ENCODE data around the gene NHS. TPM values are rescaled to one million over a fixed set of nuclear protein-coding genes. Genes with fewer than 3 reads are reported as not detected.

Gene NHS
- total RNA-seq, 4 donors from 2014 or later = 6.9 to 16.9 (median 9.9) TPM

DNA sequence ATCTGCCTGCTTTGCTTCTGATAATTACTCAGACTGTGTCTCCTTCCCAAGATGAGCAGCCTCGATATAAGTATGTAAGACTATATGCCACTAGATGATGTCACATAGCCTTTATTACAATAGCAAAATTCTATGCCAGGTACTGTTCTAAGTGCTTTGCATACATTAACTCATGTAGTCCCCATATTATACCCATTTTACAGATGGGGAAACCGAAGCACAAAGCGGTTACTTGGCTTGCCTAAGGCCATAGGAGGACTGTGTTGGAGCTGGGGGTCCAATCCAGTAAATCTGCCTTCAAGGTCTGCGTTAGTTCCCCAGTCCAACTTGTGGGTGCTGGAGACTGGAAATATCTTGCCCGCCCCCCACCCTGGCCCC, 361.5 kb downstream of the NHS start:
- intact Hi-C loops (cut with DNase I) = no loop called here
- WGBS, 2 donors = 98 to 100% methylated on average over 1 to 3 of the region's 5 CpGs
- H3K4me3 ChIP-seq (replicated peaks in 1 of 3) = peak overlapping the region in 1 of 3 donors; percentile 11
- H3K4me1 ChIP-seq = no peaks in the 10 kb centered on the region
- H3K9me3 ChIP-seq = no peaks in the 10 kb centered on the region
- H3K27me3 ChIP-seq = no peaks in the 10 kb centered on the region
- DNase-seq = no peak
- no peak for TF ChIP-seq POLR2A (IDR thresholded peaks at IDR 0.05)
- TF ChIP-seq, protein P1, sequence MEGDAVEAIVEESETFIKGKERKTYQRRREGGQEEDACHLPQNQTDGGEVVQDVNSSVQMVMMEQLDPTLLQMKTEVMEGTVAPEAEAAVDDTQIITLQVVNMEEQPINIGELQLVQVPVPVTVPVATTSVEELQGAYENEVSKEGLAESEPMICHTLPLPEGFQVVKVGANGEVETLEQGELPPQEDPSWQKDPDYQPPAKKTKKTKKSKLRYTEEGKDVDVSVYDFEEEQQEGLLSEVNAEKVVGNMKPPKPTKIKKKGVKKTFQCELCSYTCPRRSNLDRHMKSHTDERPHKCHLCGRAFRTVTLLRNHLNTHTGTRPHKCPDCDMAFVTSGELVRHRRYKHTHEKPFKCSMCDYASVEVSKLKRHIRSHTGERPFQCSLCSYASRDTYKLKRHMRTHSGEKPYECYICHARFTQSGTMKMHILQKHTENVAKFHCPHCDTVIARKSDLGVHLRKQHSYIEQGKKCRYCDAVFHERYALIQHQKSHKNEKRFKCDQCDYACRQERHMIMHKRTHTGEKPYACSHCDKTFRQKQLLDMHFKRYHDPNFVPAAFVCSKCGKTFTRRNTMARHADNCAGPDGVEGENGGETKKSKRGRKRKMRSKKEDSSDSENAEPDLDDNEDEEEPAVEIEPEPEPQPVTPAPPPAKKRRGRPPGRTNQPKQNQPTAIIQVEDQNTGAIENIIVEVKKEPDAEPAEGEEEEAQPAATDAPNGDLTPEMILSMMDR (IDR thresholded peaks at IDR 0.05) = no peak
- no peaks in the 10 kb centered on the region for H3K36me3 ChIP-seq
- H3K27ac ChIP-seq = peak overlapping the region; percentile 58 to 75 (median 61)

DNA sequence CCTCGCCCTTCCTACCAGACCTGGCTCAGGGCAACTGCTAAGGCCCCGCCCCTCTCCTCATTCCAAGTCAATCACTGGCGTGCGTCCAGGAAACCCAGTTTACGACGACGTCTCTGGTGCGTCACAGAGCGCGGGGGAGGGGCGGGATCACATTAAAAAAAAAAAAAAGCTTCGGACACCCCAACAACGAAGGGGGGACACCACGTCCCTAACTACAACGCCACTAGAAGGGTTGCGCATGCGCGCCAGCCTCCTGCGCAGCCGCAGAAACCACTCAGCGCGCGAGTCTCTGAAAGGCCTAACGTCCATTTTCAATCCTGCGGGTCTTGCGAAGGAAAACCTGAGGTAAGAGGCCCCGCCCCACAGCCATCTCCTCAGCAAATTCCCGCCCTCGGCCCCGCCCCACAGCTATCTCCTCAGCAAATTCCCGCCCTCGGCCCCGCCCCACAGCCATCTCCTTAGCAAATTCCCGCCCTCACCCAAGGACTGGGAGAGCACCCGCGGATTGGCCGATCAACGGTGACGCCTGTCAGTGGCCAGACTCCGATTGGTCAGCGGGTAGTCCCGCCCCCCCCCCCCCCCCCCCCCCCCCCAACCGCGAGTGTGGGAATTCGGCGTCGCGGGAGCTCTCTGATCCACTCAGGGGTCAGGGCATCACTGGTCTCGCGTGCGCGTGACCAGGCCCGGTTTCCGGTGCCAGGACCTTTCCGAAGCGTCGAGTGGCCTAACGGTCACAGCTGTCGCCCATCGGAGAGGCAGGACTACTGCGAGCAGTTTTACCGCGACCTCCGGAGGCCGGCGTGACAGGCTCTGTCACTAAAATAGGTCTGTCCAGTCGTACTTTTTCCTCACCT, 362.1 kb downstream of the NHS start, which contains the start of gene SCML1:
Gene SCML1, plus strand, starts transcription at position 638 of the 854 bp plus-strand sequence. CDS start 6,694 bp downstream, outside the sequence.
- no peaks in the 10 kb centered on the region for H3K4me1 ChIP-seq
- peak; percentile 96 to 98 for DNase-seq
- intact Hi-C loops (cut with DNase I) = no loop called here
- TF ChIP-seq, protein P1 (IDR thresholded peaks at IDR 0.05) = no peak
- TF ChIP-seq POLR2A (IDR thresholded peaks at IDR 0.05) = peak in 1 of 2 donors; percentile 54
- H3K4me3 ChIP-seq (replicated peaks in 1 of 3) = peak within 1 kb of the TSS in 2 of 3 donors; percentile 43 to 47
- H3K27me3 ChIP-seq = no peaks in the 10 kb centered on the region
- 0 to 1% methylated on average over 2 to 12 of the region's 67 CpGs for WGBS, 2 donors
- no peaks in the 10 kb centered on the region for H3K9me3 ChIP-seq
- H3K36me3 ChIP-seq = no peaks in the 10 kb centered on the region
- H3K27ac ChIP-seq = peak within 1 kb of the TSS; percentile 82 to 86 (median 83)

DNA sequence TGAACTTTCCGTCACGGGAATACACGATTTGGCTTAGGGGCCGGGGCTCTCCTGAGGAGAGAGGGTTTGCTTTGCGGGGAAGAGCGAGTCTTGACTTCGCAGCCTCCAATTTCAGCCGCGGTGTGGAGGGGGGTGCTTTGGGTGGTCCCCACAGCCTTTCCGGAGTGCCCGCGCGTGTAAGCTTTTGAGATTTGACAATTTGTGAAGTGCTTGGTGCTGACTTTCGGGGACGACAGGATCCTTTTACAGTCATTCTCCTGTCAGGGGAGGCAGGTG, 362.6 kb downstream of the NHS start:
- intact Hi-C loops (cut with DNase I) = no loop called here
- Histone ChIP-seq H3K9me3 (no peaks in the 10 kb centered on the region), H3K36me3 (no peaks in the 10 kb centered on the region), H3K27ac (peak overlapping the region; percentile 82 to 86 (median 83)), H3K4me3 (replicated peaks in 1 of 3) (peak overlapping the region in 2 of 3 donors; percentile 43 to 47), H3K4me1 (no peaks in the 10 kb centered on the region), H3K27me3 (no peaks in the 10 kb centered on the region)
- peak in 1 of 2 donors; percentile 1 for DNase-seq
- TF ChIP-seq POLR2A (IDR thresholded peaks at IDR 0.05) = no peak
- TF ChIP-seq, protein P1 (IDR thresholded peaks at IDR 0.05) = no peak
- 0% methylated on average over 7 of the region's 15 CpGs; no CpG with 5 or more reads in 1 of the 2 donors for WGBS, 2 donors

DNA sequence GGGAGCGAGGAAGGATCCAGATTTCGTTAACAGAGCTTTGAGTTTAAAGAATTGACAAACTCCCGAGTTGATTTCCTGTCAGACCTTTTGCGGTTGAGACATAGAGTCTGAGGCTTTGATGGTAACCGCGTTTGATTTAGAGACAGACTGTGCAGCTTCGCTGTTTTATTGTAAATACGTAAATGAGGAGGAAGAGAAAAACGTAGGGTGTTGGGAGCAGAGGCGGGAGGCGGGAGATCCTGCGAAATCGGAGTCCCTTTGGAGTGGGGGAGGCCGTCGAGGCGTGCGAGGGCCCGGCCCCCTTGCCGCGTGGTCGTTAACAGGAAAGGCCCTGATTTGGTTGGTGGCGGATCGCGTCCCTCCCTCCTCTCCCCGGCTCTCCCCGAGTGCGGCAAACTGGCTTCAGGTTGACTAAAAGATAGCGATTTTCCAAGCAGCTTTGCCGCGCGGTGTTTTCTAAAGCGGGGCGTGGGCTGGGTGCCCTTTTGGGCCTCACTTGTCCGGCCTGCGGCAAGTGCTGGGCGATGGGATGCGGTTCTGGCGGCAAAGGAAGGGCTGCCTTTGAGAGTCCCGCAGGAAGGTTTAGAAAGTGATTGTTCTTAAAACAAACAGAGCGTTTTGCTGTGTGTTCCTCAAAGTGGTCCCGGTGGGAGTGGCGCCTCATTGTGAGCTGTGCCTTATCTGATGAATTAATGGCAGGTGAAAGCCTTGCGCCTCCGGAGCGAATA, 363.1 kb downstream of the NHS start:
- H3K4me3 ChIP-seq (replicated peaks in 1 of 3) = peak overlapping the region in 2 of 3 donors; percentile 43 to 47
- no peaks in the 10 kb centered on the region for H3K9me3 ChIP-seq
- 4 to 6% methylated on average over 23 to 34 of the region's 45 CpGs for WGBS, 2 donors
- H3K36me3 ChIP-seq = no peaks in the 10 kb centered on the region
- intact Hi-C loops (cut with DNase I) = no loop called here
- no peaks in the 10 kb centered on the region for H3K27me3 ChIP-seq
- peak overlapping the region; percentile 82 to 86 (median 83) for H3K27ac ChIP-seq
- no peaks in the 10 kb centered on the region for H3K4me1 ChIP-seq
- peak; percentile 40 to 41 for DNase-seq
- TF ChIP-seq POLR2A (IDR thresholded peaks at IDR 0.05) = no peak

DNA sequence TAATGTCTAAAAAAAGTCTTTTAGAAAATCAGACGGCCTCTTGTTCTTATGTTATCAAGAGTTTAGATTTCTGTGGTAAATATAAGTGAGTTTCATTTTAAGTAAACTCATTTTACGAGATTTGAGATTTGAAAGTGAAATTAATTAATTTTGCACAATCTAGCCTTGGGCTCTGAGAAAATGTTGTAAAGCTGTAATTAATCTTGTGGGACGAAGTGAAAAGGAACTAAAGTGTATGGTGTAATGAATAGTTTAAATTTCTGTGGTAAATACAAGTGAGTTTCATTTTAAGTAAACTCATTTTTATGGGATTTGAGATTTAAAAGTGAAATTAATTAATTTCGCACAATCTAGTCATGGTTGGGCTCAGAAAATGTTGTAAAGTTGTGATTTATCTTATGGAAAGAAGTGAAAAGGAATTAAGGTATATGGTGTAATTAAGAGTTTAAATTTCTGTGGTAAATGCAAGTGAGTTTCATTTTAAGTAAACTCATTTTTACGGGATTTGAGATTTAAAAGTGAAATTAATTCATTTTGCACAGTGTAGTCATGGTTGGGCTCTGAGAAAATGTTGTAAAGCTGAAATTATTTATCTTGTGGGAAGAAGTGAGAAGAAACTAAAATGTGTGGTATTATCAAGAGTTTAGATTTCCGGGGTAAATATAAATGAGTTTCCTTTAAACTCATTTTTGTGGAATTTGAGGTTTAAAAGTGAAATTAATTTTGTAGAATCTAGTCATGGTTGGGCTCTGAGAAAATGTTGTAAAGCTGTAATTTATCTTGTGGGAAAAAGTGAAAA, 363.9 kb downstream of the NHS start:
- no peaks in the 10 kb centered on the region for H3K36me3 ChIP-seq
- peak overlapping the region in 1 of 3 donors; percentile 43 for H3K4me3 ChIP-seq (replicated peaks in 1 of 3)
- intact Hi-C loops (cut with DNase I) = no loop called here
- H3K27me3 ChIP-seq = no peaks in the 10 kb centered on the region
- H3K27ac ChIP-seq = no peak overlapping the region
- 55 to 72% methylated on average over 6 of the region's 6 CpGs for WGBS, 2 donors
- no peaks in the 10 kb centered on the region for H3K9me3 ChIP-seq
- TF ChIP-seq, protein P1 (IDR thresholded peaks at IDR 0.05) = no peak
- no peak for TF ChIP-seq POLR2A (IDR thresholded peaks at IDR 0.05)
- no peak for DNase-seq
- no peaks in the 10 kb centered on the region for H3K4me1 ChIP-seq

All from thyroid gland (tissue), 4 donors.